ENCODE measurements around the gene ASPG.

The ASPG gene

GRCh38 chr14:104087505-104087904, 2.0 kb downstream of the ASPG start:
- peaks cover 5% of the 10 kb centered on the region for H3K27me3 ChIP-seq (replicated peaks)
- no peak for TF ChIP-seq CTCF (IDR thresholded peaks at IDR 0.05; ENCODE audit: low read depth, low read length, missing control alignments)
- no peak overlapping the region for H3K4me3 ChIP-seq (ENCODE audit: low read depth, low read length)
- no peaks in the 10 kb centered on the region for H3K36me3 ChIP-seq (replicated peaks)
- DNase-seq: no peak
- H3K27ac ChIP-seq: no peak overlapping the region
- in situ Hi-C loops (cut with HindIII; ENCODE audit: low pct_ligation_motif_present, low sequenced_read_pairs): no loop called here

GRCh38 chr14:104087981-104088850, 2.7 kb downstream of the ASPG start:
- Histone ChIP-seq H3K36me3 (replicated peaks) (no peaks in the 10 kb centered on the region), H3K4me3 (ENCODE audit: low read depth, low read length) (no peak overlapping the region), H3K27ac (no peak overlapping the region), H3K27me3 (replicated peaks) (peaks cover 5% of the 10 kb centered on the region)
- in situ Hi-C loops (cut with HindIII; ENCODE audit: low pct_ligation_motif_present, low sequenced_read_pairs): no loop called here
- no peak for DNase-seq
- TF ChIP-seq CTCF (IDR thresholded peaks at IDR 0.05; ENCODE audit: low read depth, low read length, missing control alignments): no peak

GRCh38 chr14:104090071-104090748, 4.7 kb downstream of the ASPG start:
- Histone ChIP-seq H3K27me3 (replicated peaks) (no peaks in the 10 kb centered on the region), H3K27ac (no peak overlapping the region), H3K4me3 (ENCODE audit: low read depth, low read length) (no peak overlapping the region), H3K36me3 (replicated peaks) (no peaks in the 10 kb centered on the region)
- in situ Hi-C loops (cut with HindIII; ENCODE audit: low pct_ligation_motif_present, low sequenced_read_pairs): no loop called here
- DNase-seq: no peak
- no peak for TF ChIP-seq CTCF (IDR thresholded peaks at IDR 0.05; ENCODE audit: low read depth, low read length, missing control alignments)

- no peaks in the 10 kb centered on the region for H3K36me3 ChIP-seq (replicated peaks)
- H3K27ac ChIP-seq: no peak overlapping the region
- DNase-seq: no peak
- no peak for TF ChIP-seq CTCF (IDR thresholded peaks at IDR 0.05; ENCODE audit: low read depth, low read length, missing control alignments)
- in situ Hi-C loops (cut with HindIII; ENCODE audit: low pct_ligation_motif_present, low sequenced_read_pairs): no loop called here
- H3K27me3 ChIP-seq (replicated peaks): no peaks in the 10 kb centered on the region
- H3K4me3 ChIP-seq (ENCODE audit: low read depth, low read length): no peak overlapping the region
Measured at GRCh38 chr14:104091061-104091926, 5.8 kb downstream of the ASPG start.

- Histone ChIP-seq H3K36me3 (replicated peaks) (no peaks in the 10 kb centered on the region), H3K4me3 (ENCODE audit: low read depth, low read length) (no peak overlapping the region), H3K27me3 (replicated peaks) (no peaks in the 10 kb centered on the region), H3K27ac (no peak overlapping the region)
- no peak for DNase-seq
- in situ Hi-C loops (cut with HindIII; ENCODE audit: low pct_ligation_motif_present, low sequenced_read_pairs): no loop called here
- TF ChIP-seq CTCF (IDR thresholded peaks at IDR 0.05; ENCODE audit: low read depth, low read length, missing control alignments): no peak
Measured at GRCh38 chr14:104091927-104092771, 6.6 kb downstream of the ASPG start.
